ENCODE data around the gene WDR75. TPM values are rescaled to one million over a fixed set of nuclear protein-coding genes. Genes with fewer than 3 reads are reported as not detected.

Gene WDR75
- total and polyA plus RNA-seq, 2 of the 4 experiments (the other 2 are of a cell fraction): 21.7 to 52.2 TPM

- no peak overlapping the region for H2BK15ac ChIP-seq (ENCODE audit: low read depth, low read length)
- no peak overlapping the region for H2AFZ ChIP-seq (replicated peaks; ENCODE audit: low read length, poor library complexity)
- H3K14ac ChIP-seq (replicated peaks; ENCODE audit: low read depth, low read length): no peak overlapping the region
- no peaks in the 10 kb centered on the region for H3K36me3 ChIP-seq (ENCODE audit: control insufficient read depth, insufficient read depth, low read length)
- CTCF ChIA-PET: interaction anchor here (0.7 kb wide), 1 partner anchor 15 kb away, joined by 3 read pairs; no protein-coding TSS in a partner anchor
- no peak overlapping the region for H2BK120ac ChIP-seq (ENCODE audit: low read depth, low read length)
- H3K9ac ChIP-seq (ENCODE audit: low read depth, low read length): no peak overlapping the region
- in situ Hi-C loops (cut with MboI; ENCODE audit: low sequenced_read_pairs): no loop called here
- H4K91ac ChIP-seq (ENCODE audit: insufficient read depth, low read depth, low read length): no peak overlapping the region
- no peak for TF ChIP-seq CEBPB (IDR thresholded peaks at IDR 0.05; ENCODE audit: low read depth, low read length)
- no peak for TF ChIP-seq POLR2A (IDR thresholded peaks at IDR 0.05; ENCODE audit: low read depth, low read length)
- TF ChIP-seq FOS (IDR thresholded peaks at IDR 0.05; ENCODE audit: low read depth, low read length): no peak
- no peak for TF ChIP-seq BHLHE40 (IDR thresholded peaks at IDR 0.05; ENCODE audit: low read depth, low read length)
- TF ChIP-seq CHD1 (IDR thresholded peaks at IDR 0.05; ENCODE audit: low read depth, low read length): no peak
- TF ChIP-seq MXI1 (IDR thresholded peaks at IDR 0.05; ENCODE audit: borderline replicate concordance, low read depth, low read length): no peak
- TF ChIP-seq MAZ (IDR thresholded peaks at IDR 0.05; ENCODE audit: borderline replicate concordance, low read depth, low read length): no peak
- H3K23ac ChIP-seq (ENCODE audit: low read depth, low read length): no peak overlapping the region
- no peaks in the 10 kb centered on the region for H3K27me3 ChIP-seq (ENCODE audit: control insufficient read depth, insufficient read depth, low read length)
- WGBS, 2 experiments (ENCODE audit: extremely low coverage in 2 of 2, insufficient read length in 1 of 2): 33% methylated on average over 1 of the region's 3 CpGs; no CpG with 5 or more reads in 1 of the 2 experiments
- no peak overlapping the region for H3K56ac ChIP-seq (ENCODE audit: extremely low read depth, insufficient read depth, low read length)
- H4K20me1 ChIP-seq (ENCODE audit: insufficient read depth, low read length): no peaks in the 10 kb centered on the region
- H3K4me2 ChIP-seq (ENCODE audit: low read depth, low read length): no peak overlapping the region
- H4K5ac ChIP-seq (ENCODE audit: low read depth, low read length): no peak overlapping the region
- ATAC-seq (ENCODE audit: low read depth): no peak
- H2AK5ac ChIP-seq (ENCODE audit: low read depth, low read length): no peak overlapping the region
- dilution Hi-C loops (cut with HindIII; ENCODE audit: low sequenced_read_pairs, unreplicated experiment): no loop called here
- POLR2A ChIA-PET (ENCODE audit: unreplicated experiment): no interaction called here
- no peaks in the 10 kb centered on the region for H3K4me1 ChIP-seq (ENCODE audit: control insufficient read depth, insufficient read depth, low read length)
- H3K4me3 ChIP-seq (ENCODE audit: insufficient read depth, low read depth, low read length): no peak overlapping the region
- H3K18ac ChIP-seq (ENCODE audit: low read depth, low read length): no peak overlapping the region
- intact Hi-C loops (cut with micrococcal nuclease): no loop called here
- H3K27ac ChIP-seq (ENCODE audit: insufficient read depth, low read length): no peak overlapping the region
- H3K79me1 ChIP-seq (ENCODE audit: low read depth in 1 of 2, low read length in 2 of 2): no peaks in the 10 kb centered on the region
- no peak overlapping the region for H2BK5ac ChIP-seq (ENCODE audit: low read depth, low read length, poor library complexity, severe bottlenecking)
- BruUV-seq (replicated peaks): no TSS peak
- peaks cover 2% of the 10 kb centered on the region; the same call in 1 of the 2 replicates for H3K9me3 ChIP-seq (ENCODE audit: control insufficient read depth, insufficient read depth, low read length)
- H2AK9ac ChIP-seq (replicated peaks; ENCODE audit: low read depth, low read length, poor library complexity): no peak overlapping the region
- no peaks in the 10 kb centered on the region for H3K9me1 ChIP-seq (ENCODE audit: insufficient read depth, low read length)
- no peak overlapping the region for H3K4ac ChIP-seq (ENCODE audit: low read depth, low read length)
- no peak overlapping the region for H2BK20ac ChIP-seq (ENCODE audit: low read depth, low read length)
- H4K8ac ChIP-seq (ENCODE audit: low read depth in 2 of 2, low read length in 2 of 2): no peak overlapping the region
- no peak for DNase-seq
Observed at GRCh38 chr2:189516546-189516945, 75.3 kb downstream of the WDR75 start.

Measured in IMR-90 (cell line).